ENCODE results near the gene ELMO1. TPM values are rescaled to one million over a fixed set of nuclear protein-coding genes. Genes with fewer than 3 reads are reported as not detected.

The ELMO1 gene
- polyA plus RNA-seq, 2 of the 4 experiments (the other 2 are of a cell fraction) = 2.3 to 6.1 TPM

- ATAC-seq (no peak), DNase-seq (ENCODE audit: low read depth in 1 of 2, low spot score in 1 of 2) (no peak), FAIRE-seq (no peak)
- no peak overlapping the region for H3K4me3 ChIP-seq
- H3K4me2 ChIP-seq = no peak overlapping the region
- ChIA-PET POLR2A (no interaction called here), CTCF (interaction anchor here (0.9 to 1.7 kb wide), 4 partner anchors 9 to 564 kb away, joined by 3 to 5 read pairs (median 3); no protein-coding TSS in a partner anchor)
- H3K27ac ChIP-seq = no peak overlapping the region
- no peak for TF ChIP-seq MAFK (IDR thresholded peaks at IDR 0.05; ENCODE audit: partially characterized antibody)
- no peak for TF ChIP-seq RNF2 (IDR thresholded peaks at IDR 0.05; ENCODE audit: borderline replicate concordance, low read depth)
- TF ChIP-seq CHD4 (IDR thresholded peaks at IDR 0.05; ENCODE audit: borderline replicate concordance) = no peak
- TF ChIP-seq, protein P1, sequence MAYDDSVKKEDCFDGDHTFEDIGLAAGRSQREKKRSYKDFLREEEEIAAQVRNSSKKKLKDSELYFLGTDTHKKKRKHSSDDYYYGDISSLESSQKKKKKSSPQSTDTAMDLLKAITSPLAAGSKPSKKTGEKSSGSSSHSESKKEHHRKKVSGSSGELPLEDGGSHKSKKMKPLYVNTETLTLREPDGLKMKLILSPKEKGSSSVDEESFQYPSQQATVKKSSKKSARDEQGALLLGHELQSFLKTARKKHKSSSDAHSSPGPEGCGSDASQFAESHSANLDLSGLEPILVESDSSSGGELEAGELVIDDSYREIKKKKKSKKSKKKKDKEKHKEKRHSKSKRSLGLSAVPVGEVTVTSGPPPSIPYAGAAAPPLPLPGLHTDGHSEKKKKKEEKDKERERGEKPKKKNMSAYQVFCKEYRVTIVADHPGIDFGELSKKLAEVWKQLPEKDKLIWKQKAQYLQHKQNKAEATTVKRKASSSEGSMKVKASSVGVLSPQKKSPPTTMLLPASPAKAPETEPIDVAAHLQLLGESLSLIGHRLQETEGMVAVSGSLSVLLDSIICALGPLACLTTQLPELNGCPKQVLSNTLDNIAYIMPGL (CRISPR knock-in tag; IDR thresholded peaks at IDR 0.05; ENCODE audit: borderline replicate concordance) = no peak
- no peak for TF ChIP-seq NFE2L2 (conservative IDR thresholded peaks at IDR 0.05; ENCODE audit: low read length)
- H3K4me1 ChIP-seq = 0 out of 3 replicates have a peak, but pooled peaks cover under 1% of the 10 kb centered on the region
- no peaks in the 10 kb centered on the region for H3K9me3 ChIP-seq
- 85% methylated on average over 6 of the region's 6 CpGs for WGBS (ENCODE audit: missing lambda C conversion rate)
Observed at GRCh38 chr7:37269711-37270508, 178.8 kb downstream of the ELMO1 start.

GRCh38 chr7:37267251-37267650 is 181.4 kb downstream of the ELMO1 start:
- no peak for TF ChIP-seq CHD2 (IDR thresholded peaks at IDR 0.05; ENCODE audit: low read length, partially characterized antibody)
- TF ChIP-seq MYC (IDR thresholded peaks at IDR 0.05; ENCODE audit: borderline replicate concordance, low read length) = no peak
- TF ChIP-seq, protein P2, sequence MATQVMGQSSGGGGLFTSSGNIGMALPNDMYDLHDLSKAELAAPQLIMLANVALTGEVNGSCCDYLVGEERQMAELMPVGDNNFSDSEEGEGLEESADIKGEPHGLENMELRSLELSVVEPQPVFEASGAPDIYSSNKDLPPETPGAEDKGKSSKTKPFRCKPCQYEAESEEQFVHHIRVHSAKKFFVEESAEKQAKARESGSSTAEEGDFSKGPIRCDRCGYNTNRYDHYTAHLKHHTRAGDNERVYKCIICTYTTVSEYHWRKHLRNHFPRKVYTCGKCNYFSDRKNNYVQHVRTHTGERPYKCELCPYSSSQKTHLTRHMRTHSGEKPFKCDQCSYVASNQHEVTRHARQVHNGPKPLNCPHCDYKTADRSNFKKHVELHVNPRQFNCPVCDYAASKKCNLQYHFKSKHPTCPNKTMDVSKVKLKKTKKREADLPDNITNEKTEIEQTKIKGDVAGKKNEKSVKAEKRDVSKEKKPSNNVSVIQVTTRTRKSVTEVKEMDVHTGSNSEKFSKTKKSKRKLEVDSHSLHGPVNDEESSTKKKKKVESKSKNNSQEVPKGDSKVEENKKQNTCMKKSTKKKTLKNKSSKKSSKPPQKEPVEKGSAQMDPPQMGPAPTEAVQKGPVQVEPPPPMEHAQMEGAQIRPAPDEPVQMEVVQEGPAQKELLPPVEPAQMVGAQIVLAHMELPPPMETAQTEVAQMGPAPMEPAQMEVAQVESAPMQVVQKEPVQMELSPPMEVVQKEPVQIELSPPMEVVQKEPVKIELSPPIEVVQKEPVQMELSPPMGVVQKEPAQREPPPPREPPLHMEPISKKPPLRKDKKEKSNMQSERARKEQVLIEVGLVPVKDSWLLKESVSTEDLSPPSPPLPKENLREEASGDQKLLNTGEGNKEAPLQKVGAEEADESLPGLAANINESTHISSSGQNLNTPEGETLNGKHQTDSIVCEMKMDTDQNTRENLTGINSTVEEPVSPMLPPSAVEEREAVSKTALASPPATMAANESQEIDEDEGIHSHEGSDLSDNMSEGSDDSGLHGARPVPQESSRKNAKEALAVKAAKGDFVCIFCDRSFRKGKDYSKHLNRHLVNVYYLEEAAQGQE (IDR thresholded peaks at IDR 0.05) = no peak
- TF ChIP-seq USF2 (IDR thresholded peaks at IDR 0.05) = no peak
- TF ChIP-seq TP53 (CRISPR knock-in tag; IDR thresholded peaks at IDR 0.05) = no peak
- no peak for TF ChIP-seq FOSB (CRISPR knock-in tag; IDR thresholded peaks at IDR 0.05)
- TF ChIP-seq HEYL (CRISPR knock-in tag; IDR thresholded peaks at IDR 0.05) = no peak
- TF ChIP-seq HOXB13 (CRISPR knock-in tag; IDR thresholded peaks at IDR 0.05; ENCODE audit: low read depth) = no peak
- TF ChIP-seq JUN (IDR thresholded peaks at IDR 0.05) = no peak
- DNase-seq (ENCODE audit: low read depth in 1 of 2, low spot score in 1 of 2) (no peak), ATAC-seq (no peak), FAIRE-seq (no peak)
- H3K4me1 ChIP-seq = no peaks in the 10 kb centered on the region
- no peak overlapping the region for H3K4me2 ChIP-seq
- CTCF ChIA-PET = interaction anchor here (1.5 kb wide), 1 partner anchor 32 kb away, joined by 4 read pairs; no protein-coding TSS in a partner anchor
- POLR2A ChIA-PET = no interaction called here
- no peaks in the 10 kb centered on the region for H3K9me3 ChIP-seq
- no peak overlapping the region for H3K27ac ChIP-seq
- WGBS (ENCODE audit: missing lambda C conversion rate) = 95% methylated on average over 8 of the region's 8 CpGs
- no peak overlapping the region for H3K4me3 ChIP-seq

- POLR2A ChIA-PET = no interaction called here
- no peak overlapping the region for H3K4me3 ChIP-seq
- DNase-seq (ENCODE audit: low read depth in 1 of 2, low spot score in 1 of 2) (no peak), FAIRE-seq (no peak), ATAC-seq (no peak)
- H3K27ac ChIP-seq = no peak overlapping the region
- no peaks in the 10 kb centered on the region for H3K4me1 ChIP-seq
- no peaks in the 10 kb centered on the region for H3K9me3 ChIP-seq
- CTCF ChIA-PET = interaction anchor here (0.6 kb wide), 1 partner anchor 1142 kb away, joined by 3 read pairs; no protein-coding TSS in a partner anchor
- WGBS (ENCODE audit: missing lambda C conversion rate) = 63% methylated on average over 7 of the region's 7 CpGs
- no peak overlapping the region for H3K4me2 ChIP-seq
- TF ChIP-seq, protein P3, sequence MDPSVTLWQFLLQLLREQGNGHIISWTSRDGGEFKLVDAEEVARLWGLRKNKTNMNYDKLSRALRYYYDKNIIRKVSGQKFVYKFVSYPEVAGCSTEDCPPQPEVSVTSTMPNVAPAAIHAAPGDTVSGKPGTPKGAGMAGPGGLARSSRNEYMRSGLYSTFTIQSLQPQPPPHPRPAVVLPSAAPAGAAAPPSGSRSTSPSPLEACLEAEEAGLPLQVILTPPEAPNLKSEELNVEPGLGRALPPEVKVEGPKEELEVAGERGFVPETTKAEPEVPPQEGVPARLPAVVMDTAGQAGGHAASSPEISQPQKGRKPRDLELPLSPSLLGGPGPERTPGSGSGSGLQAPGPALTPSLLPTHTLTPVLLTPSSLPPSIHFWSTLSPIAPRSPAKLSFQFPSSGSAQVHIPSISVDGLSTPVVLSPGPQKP (IDR thresholded peaks at IDR 0.05; ENCODE audit: low read depth, low read length) = no peak
- TF ChIP-seq NR3C1 (IDR thresholded peaks at IDR 0.05) = no peak
- TF ChIP-seq GATA3 (IDR thresholded peaks at IDR 0.05; ENCODE audit: borderline replicate concordance) = no peak
- TF ChIP-seq, protein P4, sequence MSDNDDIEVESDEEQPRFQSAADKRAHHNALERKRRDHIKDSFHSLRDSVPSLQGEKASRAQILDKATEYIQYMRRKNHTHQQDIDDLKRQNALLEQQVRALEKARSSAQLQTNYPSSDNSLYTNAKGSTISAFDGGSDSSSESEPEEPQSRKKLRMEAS (IDR thresholded peaks at IDR 0.05) = no peak
- no peak for TF ChIP-seq EP300 (IDR thresholded peaks at IDR 0.05)
- TF ChIP-seq, protein P1 (CRISPR knock-in tag; IDR thresholded peaks at IDR 0.05; ENCODE audit: borderline replicate concordance) = no peak
- TF ChIP-seq SREBF2 (IDR thresholded peaks at IDR 0.05) = no peak
- no peak for TF ChIP-seq EHF (CRISPR knock-in tag; IDR thresholded peaks at IDR 0.05)
- no peak for TF ChIP-seq PHF8 (IDR thresholded peaks at IDR 0.05; ENCODE audit: borderline replicate concordance, low read depth)
- TF ChIP-seq MYC (IDR thresholded peaks at IDR 0.05; ENCODE audit: borderline replicate concordance, low read length) = no peak
- TF ChIP-seq EHMT2 (IDR thresholded peaks at IDR 0.05; ENCODE audit: low read depth) = no peak
- no peak for TF ChIP-seq NFE2L2 (conservative IDR thresholded peaks at IDR 0.05; ENCODE audit: low read length)
Observed at GRCh38 chr7:37265876-37266275, 182.8 kb downstream of the ELMO1 start.

Measured in A549 (cell line).